Activated CD8-positive, alpha-beta memory T cell treated with anti-CD3 and anti-CD28 coated beads, Interleukin-2, amount 50 U/mL, for 24 hours (primary cell): ENCODE results near the gene GNAI2.
"Not testable (repeated sequence)": the region's sequence is repeated elsewhere in the genome, so short reads cannot be mapped to it uniquely, and the experiment has no call there.

Source experiments
- DNase-seq: peaks from one replicate; pipeline ENCODE4 v3.0.0-alpha.2; 2020; ENCODE audit errors: extremely low read depth

The GNAI2 gene

DNA sequence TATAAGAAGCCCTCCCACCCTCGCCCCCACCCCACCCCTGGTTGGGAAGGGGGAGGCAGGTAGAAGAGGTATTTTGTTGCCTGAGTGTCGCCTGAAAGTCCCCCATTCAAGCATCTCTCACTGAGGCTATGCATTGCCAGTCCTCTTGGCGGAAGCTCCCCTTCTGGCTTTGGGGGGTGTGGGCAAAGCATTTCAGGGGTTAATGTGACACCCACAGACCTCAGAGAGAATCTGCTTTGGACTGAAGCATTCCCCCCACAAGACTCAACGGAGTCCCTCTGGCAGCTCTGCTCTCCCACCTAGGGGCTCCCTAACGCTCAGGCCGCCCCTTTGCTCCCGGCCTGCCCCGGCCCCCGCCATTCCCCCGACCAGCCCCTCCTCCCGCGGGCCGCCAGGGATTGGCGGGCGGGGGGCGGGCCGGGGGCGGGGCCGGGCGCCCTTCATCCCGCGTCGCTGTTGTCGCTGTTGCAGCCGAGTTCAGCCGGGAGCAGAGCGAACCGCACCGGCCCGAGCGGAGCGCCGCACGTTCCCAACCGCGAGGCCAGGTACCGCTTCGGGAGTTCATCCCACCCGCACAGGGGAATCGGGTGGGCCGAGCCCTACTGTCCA is 31.1 kb upstream of the GNAI2 start, which contains the start of gene SLC38A3:
Gene SLC38A3 (plus strand): TSS at position 468 of the 609 bp plus-strand sequence. CDS start 8,929 bp downstream, outside the sequence.
- no peak for DNase-seq

DNA sequence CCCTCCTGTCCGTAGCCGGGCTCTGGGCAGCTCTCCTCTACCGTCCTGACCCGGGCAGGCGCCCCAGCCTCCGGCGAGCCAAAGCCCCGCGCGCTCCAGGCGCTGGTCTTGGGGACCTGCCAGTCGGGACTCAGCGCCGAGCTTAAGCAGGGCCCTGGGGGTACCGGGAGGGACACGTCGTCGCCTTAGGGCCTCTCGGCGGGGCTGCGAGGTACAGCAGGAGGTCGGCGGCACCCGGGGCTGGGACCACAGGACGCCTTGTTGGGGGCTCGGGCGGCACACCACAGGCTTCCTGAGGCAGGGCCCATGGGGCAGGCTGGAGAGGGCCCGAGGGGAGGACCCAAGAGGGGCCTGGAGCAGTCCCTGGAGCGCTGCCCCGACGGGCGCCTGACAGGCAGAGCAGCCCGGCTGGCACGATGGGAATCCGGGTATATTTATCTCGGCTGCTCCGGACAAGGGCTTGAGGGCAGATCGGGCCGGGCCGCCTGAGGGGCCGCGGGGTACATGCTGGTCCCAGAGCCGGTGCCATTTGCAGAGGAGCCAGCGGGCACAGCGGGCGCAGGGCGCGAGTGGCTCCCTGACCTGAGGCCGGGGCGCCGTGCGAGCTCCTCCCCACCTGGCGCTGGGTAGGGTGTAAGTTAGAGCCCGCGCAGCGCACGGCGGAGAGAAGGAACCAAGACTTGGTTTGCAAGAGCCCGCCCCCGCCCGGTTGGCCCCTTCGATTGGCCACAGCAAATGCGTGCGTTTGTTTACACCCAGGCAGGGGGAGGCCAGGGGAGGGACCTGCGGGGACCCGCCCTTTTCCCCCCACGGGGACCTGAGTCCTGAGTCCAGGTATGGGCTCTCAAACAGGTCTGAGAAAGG is 30.4 kb upstream of the GNAI2 start:
- DNase-seq = no peak

DNA sequence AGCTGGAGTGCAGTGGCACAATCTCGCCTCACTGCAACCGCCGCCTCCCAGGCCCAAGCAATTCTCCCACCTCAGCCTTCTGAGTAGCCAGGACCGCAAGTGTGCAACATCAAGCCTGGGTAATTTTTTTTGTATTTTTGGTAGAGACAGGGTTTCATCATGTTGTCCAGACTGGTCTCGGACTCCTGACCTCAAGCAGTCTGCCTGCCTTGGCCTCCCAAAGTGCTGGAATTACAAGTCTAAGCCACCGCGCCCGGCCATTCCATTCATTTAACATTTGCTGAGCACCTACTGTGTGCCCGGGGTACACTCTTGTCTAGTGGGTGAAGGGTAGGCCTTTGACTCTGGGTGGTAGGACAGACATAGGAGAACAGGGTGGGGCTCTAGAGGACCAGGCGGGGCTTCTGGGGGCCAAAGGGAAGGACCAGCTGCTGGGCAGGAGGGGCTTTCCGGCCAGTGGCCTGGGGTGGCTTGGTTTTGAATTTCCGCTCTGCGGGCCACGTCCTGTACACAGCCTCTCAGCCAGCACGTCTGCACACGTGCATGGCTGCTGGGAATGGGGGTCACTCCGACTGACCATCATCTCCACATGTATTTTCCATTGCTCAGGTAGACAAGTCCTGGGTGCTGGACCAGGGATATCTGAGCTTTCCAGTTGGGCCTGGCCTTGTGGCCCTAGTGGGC is 28.5 kb upstream of the GNAI2 start:
- DNase-seq = no peak

DNA sequence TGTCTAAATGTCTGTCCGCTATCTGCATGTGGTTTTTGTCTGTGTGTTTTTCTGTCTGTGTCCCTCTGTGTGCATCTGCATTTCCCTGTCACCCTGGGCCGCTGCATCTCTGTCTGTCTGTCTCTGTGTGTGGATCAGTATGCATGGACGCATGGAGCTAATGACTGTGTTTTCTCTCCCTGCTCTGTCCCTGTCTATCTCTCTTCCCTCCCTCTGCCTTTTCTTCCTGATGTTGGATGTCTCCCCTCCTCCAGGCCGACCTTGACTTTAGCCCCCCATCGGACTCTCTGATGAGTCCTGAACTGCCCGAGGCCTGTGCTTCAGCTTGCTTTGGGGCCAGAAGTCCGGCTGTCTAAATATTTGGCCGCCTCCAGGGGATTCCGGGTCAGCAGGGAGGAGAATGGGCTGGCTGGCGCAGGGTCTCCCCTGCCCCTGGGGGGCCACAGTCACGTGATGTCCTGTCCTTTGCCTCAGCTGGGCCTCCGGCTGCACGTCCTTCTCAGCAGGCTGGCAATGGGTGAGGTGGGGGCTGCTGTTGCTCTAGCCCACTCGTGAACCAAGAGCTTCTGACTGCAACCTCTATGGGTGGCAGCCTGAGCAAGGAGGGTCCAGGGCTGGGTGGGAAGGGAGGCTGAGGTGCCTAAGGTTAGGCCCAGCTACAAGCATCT is 27.2 kb upstream of the GNAI2 start:
- DNase-seq = no peak

DNA sequence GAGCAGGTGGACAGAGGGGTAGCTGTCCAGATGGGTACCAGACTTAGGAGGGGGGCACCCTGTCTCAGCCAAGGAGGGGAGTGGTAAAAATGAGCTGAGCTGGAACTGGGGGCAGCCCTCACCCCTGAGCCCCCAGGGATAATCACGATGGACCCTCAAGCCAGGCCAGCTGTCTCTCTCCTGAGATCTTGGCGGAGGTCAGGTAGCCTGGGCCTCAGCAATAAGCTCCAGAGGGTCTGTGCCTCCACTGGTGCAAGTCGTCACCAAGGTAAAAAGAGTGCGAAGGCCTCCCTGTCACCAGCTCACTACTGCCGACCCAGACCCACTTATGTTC is 25.9 kb upstream of the GNAI2 start:
- no peak for DNase-seq

DNA sequence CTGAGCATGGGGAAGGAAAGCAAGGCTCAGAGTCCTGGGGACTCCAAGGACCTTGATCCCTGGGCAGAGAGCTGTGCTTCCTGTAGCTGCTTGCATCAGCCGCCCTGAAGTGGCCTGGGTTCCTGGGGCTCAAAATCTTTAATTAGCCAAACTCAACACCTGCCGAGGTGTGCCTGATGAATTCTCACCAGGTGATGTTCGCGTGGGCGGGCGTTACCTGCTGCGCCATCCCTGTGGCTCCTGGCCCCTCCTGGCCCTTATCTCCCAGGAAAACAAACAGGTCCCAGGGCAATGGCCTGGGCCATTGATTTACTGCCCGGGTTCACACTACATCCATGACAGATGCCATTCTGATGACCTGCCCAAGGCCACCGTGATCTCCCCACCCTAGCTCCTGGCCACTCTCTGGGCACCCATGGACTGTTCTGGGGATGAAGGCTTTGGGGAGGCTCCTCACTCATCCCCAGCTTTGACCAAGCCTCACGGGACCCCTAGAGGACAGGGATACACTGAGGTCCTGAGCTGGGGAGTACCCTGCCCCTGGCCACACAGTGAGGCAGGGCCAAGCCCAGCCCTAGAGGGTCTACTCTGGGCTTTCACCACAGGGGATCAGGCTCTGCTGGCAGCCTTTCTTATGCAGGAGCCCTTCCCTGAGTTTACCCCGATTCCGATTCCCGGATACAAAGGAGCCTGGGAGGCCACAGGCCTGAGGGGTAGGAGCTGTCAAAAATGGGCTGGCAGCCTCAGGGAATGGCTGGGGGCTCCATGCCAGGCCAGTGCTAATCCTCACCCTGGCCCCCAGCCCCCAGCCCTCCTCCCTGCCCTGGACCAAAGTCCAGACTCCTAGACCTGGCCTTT is 25.3 kb upstream of the GNAI2 start:
- DNase-seq = no peak

DNA sequence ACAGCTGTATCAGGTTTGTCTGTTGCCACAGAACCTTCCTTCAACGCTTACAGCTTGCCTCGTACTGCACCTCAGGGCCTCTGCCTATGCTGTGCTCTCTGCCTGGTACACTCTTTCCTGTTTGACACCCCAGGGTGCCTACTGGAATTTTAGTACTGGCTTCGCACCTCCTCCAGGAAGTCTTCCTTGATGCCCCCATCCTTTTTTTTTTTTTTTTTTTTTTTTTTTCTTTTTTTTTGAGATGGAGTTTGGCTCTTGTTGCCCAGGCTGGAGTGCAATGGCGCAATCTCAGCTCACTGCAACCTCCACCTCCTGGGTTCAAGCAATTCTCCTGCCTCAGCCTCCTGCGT is 24.7 kb upstream of the GNAI2 start:
- DNase-seq = not testable (repeated sequence)

DNA sequence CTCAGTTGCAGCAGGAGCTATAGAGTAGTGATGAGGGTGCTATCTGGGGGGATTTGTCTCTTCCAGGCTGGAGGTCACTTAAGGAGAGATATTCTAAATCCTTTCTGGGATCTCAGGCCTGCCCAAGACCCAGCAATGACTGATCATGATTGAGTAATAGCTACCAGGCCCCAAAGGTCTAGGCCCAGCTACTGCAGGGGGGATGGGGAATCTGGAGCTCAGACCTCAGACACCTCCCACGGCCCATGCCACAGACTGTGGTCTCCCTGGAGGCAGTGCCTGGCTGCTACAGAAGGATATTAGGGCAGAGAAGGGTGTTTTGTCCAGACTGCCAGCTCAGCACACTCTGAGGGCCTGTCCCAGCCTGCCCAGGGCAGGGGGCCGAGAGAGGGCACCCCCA is 24.1 kb upstream of the GNAI2 start:
- DNase-seq = no peak

DNA sequence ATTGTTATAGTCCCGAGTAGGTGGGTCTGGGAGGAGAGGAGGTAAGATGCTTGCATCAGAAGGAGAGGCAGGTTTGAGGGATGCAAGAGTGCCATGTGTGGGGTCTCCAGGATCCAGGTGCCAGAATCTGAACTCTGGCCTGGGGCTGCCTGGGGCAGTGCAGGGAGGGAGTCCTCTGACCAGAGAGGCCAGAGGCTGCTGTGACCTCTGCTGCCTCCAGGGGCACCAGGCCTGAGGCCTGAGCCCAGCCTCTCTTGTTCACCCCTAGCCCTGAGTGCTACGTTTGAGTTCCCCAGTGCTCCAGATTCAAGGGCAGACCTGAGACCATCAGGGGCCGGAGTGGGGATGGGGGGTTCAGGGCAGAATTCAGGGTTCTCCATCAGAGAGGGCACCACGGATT is 23.5 kb upstream of the GNAI2 start:
- no peak for DNase-seq

DNA sequence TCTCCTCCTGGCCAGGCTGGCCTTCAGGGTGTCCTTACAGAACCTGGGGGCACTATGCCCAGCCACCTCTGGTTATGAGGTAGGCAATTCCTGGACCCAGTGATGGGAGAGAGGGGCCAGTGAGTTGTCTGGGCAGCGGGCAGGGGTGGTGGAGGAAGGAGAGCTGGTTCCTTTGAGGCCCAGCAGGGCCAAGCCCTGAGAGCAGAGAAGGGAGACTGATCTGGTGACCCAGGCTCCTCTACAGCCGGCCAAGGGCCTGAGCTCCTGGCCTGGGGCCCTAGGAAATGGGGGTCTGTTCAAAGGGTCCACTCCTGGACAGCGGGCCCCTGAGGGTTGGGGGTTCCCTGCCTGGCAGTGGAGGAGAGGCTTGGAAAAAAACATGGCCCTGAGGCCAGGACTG is 23.0 kb upstream of the GNAI2 start:
- no peak for DNase-seq

DNA sequence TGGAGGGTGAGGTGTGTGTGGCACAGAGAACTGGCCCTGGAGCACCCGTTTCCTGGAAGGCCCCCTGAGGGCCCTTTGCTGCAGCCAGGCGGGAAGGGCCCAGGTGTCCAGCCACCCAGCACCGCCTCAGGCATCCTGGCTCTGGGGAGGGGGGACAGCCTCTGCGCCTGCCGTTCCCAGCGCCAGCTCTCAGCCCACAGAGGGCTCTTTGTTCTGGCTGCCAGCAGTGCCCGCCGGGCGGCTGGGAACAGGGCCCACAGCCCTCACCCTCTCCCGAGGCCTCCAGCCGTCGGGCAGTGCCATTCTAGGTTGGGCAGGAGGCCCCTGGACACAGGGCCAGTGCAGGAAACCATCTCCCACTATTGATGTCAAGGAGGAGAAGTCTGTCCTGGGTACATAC is 22.6 kb upstream of the GNAI2 start:
- DNase-seq = no peak

DNA sequence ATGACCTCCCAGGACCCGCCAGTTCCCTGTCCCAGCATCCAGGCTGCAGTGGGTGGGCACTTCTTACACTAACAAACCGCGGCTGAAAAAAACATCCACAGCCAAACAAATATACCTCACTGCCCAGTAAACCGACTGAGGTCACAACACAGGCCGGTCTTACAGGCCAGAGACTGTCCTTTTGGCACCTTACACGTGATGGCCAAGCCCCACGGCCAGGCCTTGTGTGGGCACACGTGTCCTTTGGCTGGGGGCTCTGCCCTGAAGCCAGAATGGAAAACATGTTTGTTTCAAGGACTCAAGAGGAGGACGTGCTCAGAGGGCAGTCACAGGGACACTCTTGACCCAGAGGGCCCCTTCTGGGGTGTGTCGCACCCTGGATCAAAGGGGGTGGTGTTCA is 21.2 kb upstream of the GNAI2 start:
- no peak for DNase-seq

DNA sequence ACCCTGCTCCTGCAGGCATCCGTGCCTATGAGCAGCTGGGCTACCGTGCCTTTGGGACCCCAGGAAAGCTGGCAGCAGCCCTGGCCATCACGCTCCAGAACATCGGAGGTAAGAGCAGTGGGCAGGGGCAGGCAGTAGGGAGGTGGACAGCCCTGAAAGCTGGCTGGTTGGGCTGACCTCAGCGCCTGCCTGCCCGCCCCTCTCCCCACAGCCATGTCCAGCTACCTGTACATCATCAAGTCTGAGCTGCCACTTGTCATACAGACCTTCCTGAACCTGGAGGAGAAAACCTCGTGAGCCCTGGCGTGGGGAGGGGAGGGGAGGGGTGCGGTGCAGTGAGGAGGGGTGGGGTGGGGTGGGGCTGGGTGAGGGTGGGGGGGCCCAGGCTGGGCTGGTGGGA is 20.5 kb upstream of the GNAI2 start:
- no peak for DNase-seq

DNA sequence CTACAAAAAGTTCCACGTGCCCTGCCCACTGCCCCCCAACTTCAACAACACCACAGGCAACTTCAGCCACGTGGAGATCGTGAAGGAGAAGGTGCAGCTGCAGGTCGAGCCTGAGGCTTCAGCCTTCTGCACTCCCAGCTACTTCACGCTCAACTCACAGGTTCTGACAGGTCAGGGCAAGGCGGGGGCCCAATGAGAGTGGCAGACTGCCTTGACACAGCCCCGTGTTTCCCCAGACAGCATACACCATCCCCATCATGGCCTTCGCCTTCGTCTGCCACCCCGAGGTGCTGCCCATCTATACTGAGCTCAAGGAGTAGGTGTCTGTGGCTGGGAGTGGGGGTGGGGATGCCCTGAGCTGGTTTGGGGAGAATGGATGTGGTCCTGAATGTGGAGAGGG is 18.3 kb upstream of the GNAI2 start:
- no peak for DNase-seq

DNA sequence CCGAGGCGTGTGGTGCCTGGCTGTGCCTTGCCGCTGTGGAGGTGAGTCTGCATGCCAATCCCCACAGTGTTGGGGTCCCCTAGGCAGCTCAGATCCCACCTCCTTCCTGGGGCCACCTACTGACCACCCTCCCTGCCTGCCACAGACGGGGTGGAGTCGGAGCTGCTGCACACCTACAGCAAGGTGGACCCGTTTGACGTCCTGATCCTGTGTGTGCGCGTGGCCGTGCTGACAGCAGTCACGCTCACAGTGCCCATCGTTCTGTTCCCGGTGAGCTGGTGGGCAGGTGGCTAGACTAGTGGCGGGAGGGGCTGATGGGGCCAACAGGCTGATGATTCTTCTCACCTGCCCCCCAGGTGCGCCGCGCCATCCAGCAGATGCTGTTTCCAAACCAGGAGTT is 17.6 kb upstream of the GNAI2 start:
- no peak for DNase-seq

DNA sequence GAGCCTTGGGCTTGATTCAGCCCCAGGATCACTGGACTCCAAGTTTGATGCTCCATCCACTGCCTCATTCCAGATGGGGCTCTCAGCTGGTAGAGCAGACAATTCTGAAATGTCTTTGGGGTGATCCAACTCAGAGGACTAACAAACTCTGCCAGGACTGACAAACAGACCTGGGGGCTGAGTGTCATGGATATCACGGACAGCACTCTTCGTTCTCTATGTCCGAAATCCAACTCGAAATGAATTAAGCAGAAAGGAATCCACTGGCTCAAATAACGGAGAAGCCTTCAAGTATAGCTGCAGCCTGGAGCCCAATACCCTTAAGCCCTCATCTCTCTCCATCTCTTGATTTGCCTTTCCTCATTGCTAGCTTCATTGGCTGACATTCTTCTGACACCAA is 16.7 kb upstream of the GNAI2 start:
- no peak for DNase-seq

DNA sequence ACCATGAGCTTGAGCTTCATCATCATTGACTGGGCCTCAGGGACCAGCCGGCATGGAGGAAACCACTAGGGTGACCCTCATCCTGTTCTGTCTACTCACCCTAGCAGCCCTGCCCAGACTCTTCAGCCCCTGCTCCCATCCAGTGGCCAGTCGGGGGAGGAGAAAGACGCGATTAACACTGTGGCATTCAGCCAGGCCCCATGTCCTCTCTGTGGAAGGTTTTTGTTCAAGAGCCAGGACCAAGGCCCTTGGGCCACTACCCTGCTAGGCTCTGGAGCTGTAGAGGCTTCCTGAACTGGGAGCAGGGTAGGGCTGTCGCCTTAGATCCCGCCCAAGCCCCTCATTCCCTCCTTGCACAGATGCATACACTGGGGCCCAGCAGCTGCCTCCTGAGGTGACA is 15.9 kb upstream of the GNAI2 start:
- DNase-seq = no peak

DNA sequence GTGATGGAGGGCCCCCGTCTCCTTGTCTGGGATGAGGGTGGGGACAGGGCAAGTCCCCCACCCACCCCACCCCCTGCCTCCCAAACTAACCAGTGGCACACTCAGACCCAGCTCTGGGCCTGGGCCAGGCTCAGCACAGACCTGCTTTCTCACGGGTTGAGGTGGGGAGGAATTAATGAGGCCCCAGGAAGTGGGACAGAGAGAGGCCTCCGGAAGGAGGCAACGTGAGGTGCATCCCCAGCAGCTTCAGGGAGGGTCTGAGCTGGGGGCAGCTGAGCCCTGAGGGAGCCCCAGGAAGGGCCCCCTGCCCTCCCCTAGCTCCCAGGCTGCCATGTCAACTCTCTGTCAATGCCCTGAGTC is 15.0 kb upstream of the GNAI2 start:
- DNase-seq = no peak

DNA sequence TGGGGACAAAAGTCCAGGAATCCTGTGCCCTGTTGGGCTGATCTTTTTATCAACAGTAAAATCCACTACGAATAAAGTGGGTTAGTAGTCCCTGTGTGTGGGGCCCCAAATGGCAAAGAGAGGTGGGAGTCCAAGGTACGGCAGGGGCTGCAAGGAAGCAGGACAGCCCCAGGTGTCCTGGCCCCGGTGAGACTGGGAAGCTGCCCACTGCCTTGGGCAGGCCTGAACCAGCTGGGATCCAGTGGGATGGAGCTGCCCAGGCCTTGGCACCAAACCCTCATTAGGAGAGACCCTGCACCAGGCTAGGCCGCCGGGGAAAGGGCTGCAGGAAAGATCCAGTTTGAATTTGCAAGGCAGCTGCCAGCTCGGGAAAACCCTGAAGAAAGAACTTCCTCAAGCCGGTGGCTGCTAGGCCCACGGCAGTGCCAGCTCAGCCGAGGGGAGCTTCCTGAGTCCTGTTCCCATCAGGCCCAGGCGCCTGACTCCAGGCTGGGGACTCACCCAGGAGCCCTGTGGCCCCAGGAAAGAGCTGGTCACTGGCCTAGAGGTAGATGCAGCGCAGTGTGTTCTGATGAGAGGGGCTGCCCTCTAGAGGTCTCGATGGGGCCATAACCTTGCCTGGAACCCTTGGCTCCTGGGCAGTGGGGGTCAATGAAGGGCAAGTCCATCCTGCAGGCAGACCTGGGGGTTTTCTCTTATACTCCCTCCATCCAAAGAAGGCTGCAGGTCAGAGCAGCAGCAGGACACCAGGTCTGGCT is 14.4 kb upstream of the GNAI2 start:
- no peak for DNase-seq

DNA sequence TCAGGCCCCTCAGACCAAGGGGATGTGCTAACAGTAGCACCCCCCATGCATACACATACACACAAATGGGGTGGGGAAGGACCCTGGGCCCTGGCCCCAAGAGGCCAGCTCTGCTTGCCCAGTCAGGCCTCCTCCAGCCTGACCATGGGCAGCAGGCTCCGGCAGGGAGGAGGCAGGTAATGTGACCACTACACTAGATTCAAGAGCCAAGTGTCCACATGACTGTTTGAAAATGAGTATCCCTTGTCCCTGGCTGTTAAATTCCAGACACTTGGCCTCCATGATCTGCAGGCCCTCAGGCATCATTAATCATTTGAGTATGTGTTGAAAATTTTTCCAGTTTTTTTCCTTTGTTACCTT is 13.9 kb upstream of the GNAI2 start:
- no peak for DNase-seq

DNA sequence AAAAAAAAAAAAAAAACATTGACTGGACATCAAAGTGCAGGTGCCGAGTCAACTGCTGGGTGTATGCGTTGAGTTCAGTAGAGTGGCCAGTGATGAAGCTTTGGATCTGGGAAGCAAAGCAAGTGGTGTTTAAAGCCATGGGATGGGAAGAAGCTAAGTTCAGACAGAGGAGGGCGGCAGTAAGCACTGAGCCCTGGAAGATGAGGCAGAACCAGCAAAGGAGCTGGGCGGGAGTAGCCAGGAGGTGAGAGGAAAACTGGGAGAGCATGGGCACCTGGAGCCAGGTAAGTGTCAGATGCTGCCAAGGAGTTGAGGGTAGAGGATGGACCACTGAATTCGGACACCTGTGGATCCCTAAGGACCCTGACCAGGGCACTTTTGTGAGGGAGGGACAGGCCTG is 11.4 kb upstream of the GNAI2 start:
- DNase-seq = no peak
